DND-41 (cell line): ENCODE results near the gene NDUFS5.
"Not testable (repeated sequence)": the region's sequence is repeated elsewhere in the genome, so short reads cannot be mapped to it uniquely, and the experiment has no call there.

ENCODE experiments used
- EZH2 ChIP-seq: IDR thresholded peaks from 3 replicates; pipeline ENCODE4 v1.6.1; 2012; ENCODE audit warnings: borderline replicate concordance, low read depth, mild to moderate bottlenecking, moderate library complexity, low read length, inconsistent platforms; ENCODE audit not compliant: severe bottlenecking
- TF ChIP-seq, protein P1 (sequence below): IDR thresholded peaks from 2 replicates; pipeline ENCODE4 v1.5.1; 2012; ENCODE audit warnings: borderline replicate concordance, low read length, moderate library complexity, mild to moderate bottlenecking; ENCODE audit not compliant: poor library complexity, severe bottlenecking; ENCODE audit errors: extremely low read depth

DNA sequence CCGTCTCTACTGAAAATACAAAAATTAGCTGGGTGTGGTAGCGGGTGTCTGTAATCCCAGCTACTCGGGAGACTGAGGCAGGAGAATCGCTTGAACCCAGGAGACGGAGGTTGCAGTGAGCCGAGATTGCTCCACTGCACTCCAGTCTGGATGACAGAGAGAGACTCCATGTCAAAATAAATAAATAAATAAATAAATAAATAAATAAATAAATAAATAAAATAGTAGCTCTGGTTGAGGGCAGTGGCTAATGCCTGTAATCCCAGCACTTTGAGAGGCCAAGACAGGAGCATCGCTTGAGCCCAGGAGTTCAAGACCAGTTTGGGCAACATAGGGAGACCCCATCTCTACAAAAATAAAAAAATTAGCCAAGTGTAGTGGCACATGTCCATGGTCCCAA is 42.1 kb downstream of the NDUFS5 start:
- TF ChIP-seq, protein P1, sequence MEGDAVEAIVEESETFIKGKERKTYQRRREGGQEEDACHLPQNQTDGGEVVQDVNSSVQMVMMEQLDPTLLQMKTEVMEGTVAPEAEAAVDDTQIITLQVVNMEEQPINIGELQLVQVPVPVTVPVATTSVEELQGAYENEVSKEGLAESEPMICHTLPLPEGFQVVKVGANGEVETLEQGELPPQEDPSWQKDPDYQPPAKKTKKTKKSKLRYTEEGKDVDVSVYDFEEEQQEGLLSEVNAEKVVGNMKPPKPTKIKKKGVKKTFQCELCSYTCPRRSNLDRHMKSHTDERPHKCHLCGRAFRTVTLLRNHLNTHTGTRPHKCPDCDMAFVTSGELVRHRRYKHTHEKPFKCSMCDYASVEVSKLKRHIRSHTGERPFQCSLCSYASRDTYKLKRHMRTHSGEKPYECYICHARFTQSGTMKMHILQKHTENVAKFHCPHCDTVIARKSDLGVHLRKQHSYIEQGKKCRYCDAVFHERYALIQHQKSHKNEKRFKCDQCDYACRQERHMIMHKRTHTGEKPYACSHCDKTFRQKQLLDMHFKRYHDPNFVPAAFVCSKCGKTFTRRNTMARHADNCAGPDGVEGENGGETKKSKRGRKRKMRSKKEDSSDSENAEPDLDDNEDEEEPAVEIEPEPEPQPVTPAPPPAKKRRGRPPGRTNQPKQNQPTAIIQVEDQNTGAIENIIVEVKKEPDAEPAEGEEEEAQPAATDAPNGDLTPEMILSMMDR: not testable (repeated sequence)
- TF ChIP-seq EZH2: not testable (repeated sequence)
